Measurements from ENCODE around the gene CHAF1A.

CHAF1A gene

GRCh38 chr19:4416268-4416667 is 13.8 kb downstream of the CHAF1A start:
- Histone ChIP-seq H4K20me1 (ENCODE audit: insufficient read depth, low read length, poor library complexity, severe bottlenecking) (peaks cover 44% of the 10 kb centered on the region), H3K27me3 (ENCODE audit: insufficient read depth, low read length, poor library complexity, severe bottlenecking) (no peaks in the 10 kb centered on the region), H3K79me2 (ENCODE audit: insufficient read depth, low read length) (peaks cover 66% of the 10 kb centered on the region), H3F3A (ENCODE audit: low read depth) (no peaks in the 10 kb centered on the region), H3K9ac (ENCODE audit: low read depth, low read length, poor library complexity, severe bottlenecking) (no peak overlapping the region), H3K36me3 (ENCODE audit: insufficient read depth, low read length) (peaks cover 56% of the 10 kb centered on the region; the same call in 1 of the 2 replicates), H3K4me2 (ENCODE audit: low read depth, low read length, poor library complexity, severe bottlenecking) (no peak overlapping the region), H3K4me1 (ENCODE audit: insufficient read depth, low read length, poor library complexity, severe bottlenecking) (peaks cover 5% of the 10 kb centered on the region), H3K9me3 (ENCODE audit: insufficient read depth, low read depth, low read length) (no peaks in the 10 kb centered on the region), H3K9me2 (replicated peaks; ENCODE audit: low read depth, low read length) (no peaks in the 10 kb centered on the region), H3K4me3 (ENCODE audit: low read length, poor library complexity, severe bottlenecking) (no peak overlapping the region), H2AFZ (ENCODE audit: low read length) (no peak overlapping the region)
- no peak for TF ChIP-seq CTCF (conservative IDR thresholded peaks at IDR 0.05; ENCODE audit: low read length)
- TF ChIP-seq EZH2phosphoT487 (IDR thresholded peaks at IDR 0.05; ENCODE audit: borderline replicate concordance): no peak

GRCh38 chr19:4423416-4424126 is 21.1 kb downstream of the CHAF1A start:
- no peak overlapping the region for H3K4me3 ChIP-seq (ENCODE audit: low read length, poor library complexity, severe bottlenecking)
- no peaks in the 10 kb centered on the region for H3K79me2 ChIP-seq (ENCODE audit: insufficient read depth, low read length)
- no peak overlapping the region for H3K4me2 ChIP-seq (ENCODE audit: low read depth, low read length, poor library complexity, severe bottlenecking)
- TF ChIP-seq EZH2phosphoT487 (IDR thresholded peaks at IDR 0.05; ENCODE audit: borderline replicate concordance): no peak
- no peak for TF ChIP-seq CTCF (conservative IDR thresholded peaks at IDR 0.05; ENCODE audit: low read length)
- H3K9ac ChIP-seq (ENCODE audit: low read depth, low read length, poor library complexity, severe bottlenecking): no peak overlapping the region
- no peak overlapping the region for H2AFZ ChIP-seq (ENCODE audit: low read length)
- H3K4me1 ChIP-seq (ENCODE audit: insufficient read depth, low read length, poor library complexity, severe bottlenecking): no peaks in the 10 kb centered on the region
- H3K9me2 ChIP-seq (replicated peaks; ENCODE audit: low read depth, low read length): no peaks in the 10 kb centered on the region
- H3K9me3 ChIP-seq (ENCODE audit: insufficient read depth, low read depth, low read length): no peaks in the 10 kb centered on the region
- peaks cover 61% of the 10 kb centered on the region; the same call in 1 of the 2 replicates for H3K36me3 ChIP-seq (ENCODE audit: insufficient read depth, low read length)
- no peaks in the 10 kb centered on the region for H3F3A ChIP-seq (ENCODE audit: low read depth)
- peaks cover 5% of the 10 kb centered on the region for H4K20me1 ChIP-seq (ENCODE audit: insufficient read depth, low read length, poor library complexity, severe bottlenecking)
- no peaks in the 10 kb centered on the region for H3K27me3 ChIP-seq (ENCODE audit: insufficient read depth, low read length, poor library complexity, severe bottlenecking)

- H3K9me3 ChIP-seq (ENCODE audit: insufficient read depth, low read depth, low read length): no peaks in the 10 kb centered on the region
- no peak for TF ChIP-seq EZH2phosphoT487 (IDR thresholded peaks at IDR 0.05; ENCODE audit: borderline replicate concordance)
- TF ChIP-seq CTCF (conservative IDR thresholded peaks at IDR 0.05; ENCODE audit: low read length): no peak
- H3K9ac ChIP-seq (ENCODE audit: low read depth, low read length, poor library complexity, severe bottlenecking): no peak overlapping the region
- no peak overlapping the region for H3K4me2 ChIP-seq (ENCODE audit: low read depth, low read length, poor library complexity, severe bottlenecking)
- no peak overlapping the region for H3K4me3 ChIP-seq (ENCODE audit: low read length, poor library complexity, severe bottlenecking)
- no peak overlapping the region for H2AFZ ChIP-seq (ENCODE audit: low read length)
- peaks cover 5% of the 10 kb centered on the region for H4K20me1 ChIP-seq (ENCODE audit: insufficient read depth, low read length, poor library complexity, severe bottlenecking)
- H3F3A ChIP-seq (ENCODE audit: low read depth): no peaks in the 10 kb centered on the region
- H3K36me3 ChIP-seq (ENCODE audit: insufficient read depth, low read length): peaks cover 64% of the 10 kb centered on the region; the same call in 1 of the 2 replicates
- no peaks in the 10 kb centered on the region for H3K4me1 ChIP-seq (ENCODE audit: insufficient read depth, low read length, poor library complexity, severe bottlenecking)
- H3K9me2 ChIP-seq (replicated peaks; ENCODE audit: low read depth, low read length): no peaks in the 10 kb centered on the region
- no peaks in the 10 kb centered on the region for H3K27me3 ChIP-seq (ENCODE audit: insufficient read depth, low read length, poor library complexity, severe bottlenecking)
- no peaks in the 10 kb centered on the region for H3K79me2 ChIP-seq (ENCODE audit: insufficient read depth, low read length)
Observed at GRCh38 chr19:4425537-4425936, 23.1 kb downstream of the CHAF1A start.
